ENCODE results near the gene TREX2. TPM values are rescaled to one million over a fixed set of nuclear protein-coding genes. Genes with fewer than 3 reads are reported as not detected.

TREX2 gene
- polyA plus RNA-seq, 1 donor from 2014 or later = not detected

DNA sequence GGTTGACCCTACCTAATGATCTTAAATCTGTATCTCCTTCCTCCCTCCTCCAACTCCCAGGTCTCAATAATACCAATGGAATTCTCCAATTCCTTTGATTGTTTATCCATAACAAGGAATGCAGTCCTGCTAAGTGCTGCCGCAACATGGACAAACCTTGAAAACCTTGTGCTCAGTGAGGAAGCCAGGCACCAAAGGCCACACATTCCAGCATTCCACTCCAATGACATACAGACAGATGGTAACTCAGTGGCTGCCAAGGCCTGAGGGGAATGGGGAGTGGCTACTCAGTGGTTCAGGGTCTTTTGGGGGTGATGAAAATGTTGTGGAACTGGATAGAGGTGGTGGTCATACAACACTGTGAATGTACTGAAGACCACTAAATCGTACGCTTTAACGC, 14.1 kb upstream of the TREX2 start:
- TF ChIP-seq RAD21 (conservative IDR thresholded peaks at IDR 0.05) = no peak
- TF ChIP-seq TAF1 (IDR thresholded peaks at IDR 0.05; ENCODE audit: low read depth) = no peak
- no peak for TF ChIP-seq MXI1 (conservative IDR thresholded peaks at IDR 0.05; ENCODE audit: poor library complexity, severe bottlenecking)
- TF ChIP-seq, protein P1, sequence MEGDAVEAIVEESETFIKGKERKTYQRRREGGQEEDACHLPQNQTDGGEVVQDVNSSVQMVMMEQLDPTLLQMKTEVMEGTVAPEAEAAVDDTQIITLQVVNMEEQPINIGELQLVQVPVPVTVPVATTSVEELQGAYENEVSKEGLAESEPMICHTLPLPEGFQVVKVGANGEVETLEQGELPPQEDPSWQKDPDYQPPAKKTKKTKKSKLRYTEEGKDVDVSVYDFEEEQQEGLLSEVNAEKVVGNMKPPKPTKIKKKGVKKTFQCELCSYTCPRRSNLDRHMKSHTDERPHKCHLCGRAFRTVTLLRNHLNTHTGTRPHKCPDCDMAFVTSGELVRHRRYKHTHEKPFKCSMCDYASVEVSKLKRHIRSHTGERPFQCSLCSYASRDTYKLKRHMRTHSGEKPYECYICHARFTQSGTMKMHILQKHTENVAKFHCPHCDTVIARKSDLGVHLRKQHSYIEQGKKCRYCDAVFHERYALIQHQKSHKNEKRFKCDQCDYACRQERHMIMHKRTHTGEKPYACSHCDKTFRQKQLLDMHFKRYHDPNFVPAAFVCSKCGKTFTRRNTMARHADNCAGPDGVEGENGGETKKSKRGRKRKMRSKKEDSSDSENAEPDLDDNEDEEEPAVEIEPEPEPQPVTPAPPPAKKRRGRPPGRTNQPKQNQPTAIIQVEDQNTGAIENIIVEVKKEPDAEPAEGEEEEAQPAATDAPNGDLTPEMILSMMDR (IDR thresholded peaks at IDR 0.05; ENCODE audit: poor library complexity, severe bottlenecking) = no peak
- no peak for TF ChIP-seq EZH2 (IDR thresholded peaks at IDR 0.05; ENCODE audit: borderline replicate concordance, insufficient read depth, low read length, poor library complexity, severe bottlenecking)
- TF ChIP-seq POLR2AphosphoS5 (IDR thresholded peaks at IDR 0.05) = no peak
- TF ChIP-seq, protein P2, sequence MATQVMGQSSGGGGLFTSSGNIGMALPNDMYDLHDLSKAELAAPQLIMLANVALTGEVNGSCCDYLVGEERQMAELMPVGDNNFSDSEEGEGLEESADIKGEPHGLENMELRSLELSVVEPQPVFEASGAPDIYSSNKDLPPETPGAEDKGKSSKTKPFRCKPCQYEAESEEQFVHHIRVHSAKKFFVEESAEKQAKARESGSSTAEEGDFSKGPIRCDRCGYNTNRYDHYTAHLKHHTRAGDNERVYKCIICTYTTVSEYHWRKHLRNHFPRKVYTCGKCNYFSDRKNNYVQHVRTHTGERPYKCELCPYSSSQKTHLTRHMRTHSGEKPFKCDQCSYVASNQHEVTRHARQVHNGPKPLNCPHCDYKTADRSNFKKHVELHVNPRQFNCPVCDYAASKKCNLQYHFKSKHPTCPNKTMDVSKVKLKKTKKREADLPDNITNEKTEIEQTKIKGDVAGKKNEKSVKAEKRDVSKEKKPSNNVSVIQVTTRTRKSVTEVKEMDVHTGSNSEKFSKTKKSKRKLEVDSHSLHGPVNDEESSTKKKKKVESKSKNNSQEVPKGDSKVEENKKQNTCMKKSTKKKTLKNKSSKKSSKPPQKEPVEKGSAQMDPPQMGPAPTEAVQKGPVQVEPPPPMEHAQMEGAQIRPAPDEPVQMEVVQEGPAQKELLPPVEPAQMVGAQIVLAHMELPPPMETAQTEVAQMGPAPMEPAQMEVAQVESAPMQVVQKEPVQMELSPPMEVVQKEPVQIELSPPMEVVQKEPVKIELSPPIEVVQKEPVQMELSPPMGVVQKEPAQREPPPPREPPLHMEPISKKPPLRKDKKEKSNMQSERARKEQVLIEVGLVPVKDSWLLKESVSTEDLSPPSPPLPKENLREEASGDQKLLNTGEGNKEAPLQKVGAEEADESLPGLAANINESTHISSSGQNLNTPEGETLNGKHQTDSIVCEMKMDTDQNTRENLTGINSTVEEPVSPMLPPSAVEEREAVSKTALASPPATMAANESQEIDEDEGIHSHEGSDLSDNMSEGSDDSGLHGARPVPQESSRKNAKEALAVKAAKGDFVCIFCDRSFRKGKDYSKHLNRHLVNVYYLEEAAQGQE (IDR thresholded peaks at IDR 0.05; ENCODE audit: borderline replicate concordance) = no peak
- no peak for TF ChIP-seq EP300 (conservative IDR thresholded peaks at IDR 0.05; ENCODE audit: poor library complexity, severe bottlenecking)
- TF ChIP-seq SMC3 (conservative IDR thresholded peaks at IDR 0.05; ENCODE audit: poor library complexity) = no peak
- Histone ChIP-seq H3K9me3 (ENCODE audit: low read length) (no peaks in the 10 kb centered on the region), H3K9ac (ENCODE audit: low read length) (no peak overlapping the region), H4K20me1 (ENCODE audit: insufficient read depth) (no peaks in the 10 kb centered on the region), H3K4me3 (ENCODE audit: low read length) (no peak overlapping the region), H3K36me3 (ENCODE audit: insufficient read depth, low read length) (no peaks in the 10 kb centered on the region), H3K4me2 (ENCODE audit: low read length) (no peak overlapping the region), H3K9me2 (ENCODE audit: insufficient read depth, low read length) (no peaks in the 10 kb centered on the region), H3K79me2 (replicated peaks; ENCODE audit: insufficient read depth, low read length) (no peaks in the 10 kb centered on the region), H3K27ac (ENCODE audit: low read length) (no peak overlapping the region), H2AFZ (ENCODE audit: low read depth, low read length) (no peak overlapping the region), H3F3A (ENCODE audit: insufficient read depth, low read length, poor library complexity, severe bottlenecking) (no peaks in the 10 kb centered on the region), H3K27me3 (ENCODE audit: insufficient read depth, low read depth, low read length) (no peaks in the 10 kb centered on the region)

DNA sequence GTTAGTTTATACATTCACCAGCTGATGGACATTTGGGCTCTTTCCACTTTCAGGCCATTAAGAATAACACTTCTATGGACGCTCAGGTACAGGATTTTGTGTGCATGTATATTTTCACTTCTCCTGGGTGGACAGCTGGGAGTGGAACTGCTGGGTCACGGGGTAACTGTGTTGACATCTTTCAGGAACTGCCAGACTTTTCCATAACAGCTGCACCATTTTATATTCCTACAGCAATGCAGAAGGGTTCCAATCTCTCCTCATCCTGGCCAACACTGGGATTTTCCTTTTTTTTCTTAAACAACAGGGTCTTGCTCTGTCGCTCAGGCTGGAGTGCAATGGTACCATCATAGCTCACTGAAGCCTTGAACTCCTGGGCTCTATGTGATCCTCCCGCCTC, 12.6 kb upstream of the TREX2 start:
- H4K20me1 ChIP-seq (ENCODE audit: insufficient read depth) = no peaks in the 10 kb centered on the region
- no peaks in the 10 kb centered on the region for H3K9me2 ChIP-seq (ENCODE audit: insufficient read depth, low read length)
- H3K36me3 ChIP-seq (ENCODE audit: insufficient read depth, low read length) = no peaks in the 10 kb centered on the region
- no peak overlapping the region for H3K4me3 ChIP-seq (ENCODE audit: low read length)
- H3K27me3 ChIP-seq (ENCODE audit: insufficient read depth, low read depth, low read length) = no peaks in the 10 kb centered on the region
- no peaks in the 10 kb centered on the region for H3K9me3 ChIP-seq (ENCODE audit: low read length)
- H3F3A ChIP-seq (ENCODE audit: insufficient read depth, low read length, poor library complexity, severe bottlenecking) = no peaks in the 10 kb centered on the region
- H3K27ac ChIP-seq (ENCODE audit: low read length) = no peak overlapping the region
- H2AFZ ChIP-seq (ENCODE audit: low read depth, low read length) = no peak overlapping the region
- no peaks in the 10 kb centered on the region for H3K79me2 ChIP-seq (replicated peaks; ENCODE audit: insufficient read depth, low read length)
- H3K9ac ChIP-seq (ENCODE audit: low read length) = no peak overlapping the region
- no peak overlapping the region for H3K4me2 ChIP-seq (ENCODE audit: low read length)
- TF ChIP-seq TAF1 (IDR thresholded peaks at IDR 0.05; ENCODE audit: low read depth) (no peak), SMC3 (conservative IDR thresholded peaks at IDR 0.05; ENCODE audit: poor library complexity) (no peak), POLR2AphosphoS5 (IDR thresholded peaks at IDR 0.05) (no peak), MXI1 (conservative IDR thresholded peaks at IDR 0.05; ENCODE audit: poor library complexity, severe bottlenecking) (no peak), EZH2 (IDR thresholded peaks at IDR 0.05; ENCODE audit: borderline replicate concordance, insufficient read depth, low read length, poor library complexity, severe bottlenecking) (no peak), EP300 (conservative IDR thresholded peaks at IDR 0.05; ENCODE audit: poor library complexity, severe bottlenecking) (no peak), RAD21 (conservative IDR thresholded peaks at IDR 0.05) (no peak)
- TF ChIP-seq, protein P2 (IDR thresholded peaks at IDR 0.05; ENCODE audit: borderline replicate concordance) = no peak
- TF ChIP-seq, protein P1 (IDR thresholded peaks at IDR 0.05; ENCODE audit: poor library complexity, severe bottlenecking) = no peak
